ENCODE measurements around the gene IDH3G.
"Not testable (repeated sequence)": the region's sequence is repeated elsewhere in the genome, so short reads cannot be mapped to it uniquely, and the experiment has no call there.

Gene IDH3G

DNA sequence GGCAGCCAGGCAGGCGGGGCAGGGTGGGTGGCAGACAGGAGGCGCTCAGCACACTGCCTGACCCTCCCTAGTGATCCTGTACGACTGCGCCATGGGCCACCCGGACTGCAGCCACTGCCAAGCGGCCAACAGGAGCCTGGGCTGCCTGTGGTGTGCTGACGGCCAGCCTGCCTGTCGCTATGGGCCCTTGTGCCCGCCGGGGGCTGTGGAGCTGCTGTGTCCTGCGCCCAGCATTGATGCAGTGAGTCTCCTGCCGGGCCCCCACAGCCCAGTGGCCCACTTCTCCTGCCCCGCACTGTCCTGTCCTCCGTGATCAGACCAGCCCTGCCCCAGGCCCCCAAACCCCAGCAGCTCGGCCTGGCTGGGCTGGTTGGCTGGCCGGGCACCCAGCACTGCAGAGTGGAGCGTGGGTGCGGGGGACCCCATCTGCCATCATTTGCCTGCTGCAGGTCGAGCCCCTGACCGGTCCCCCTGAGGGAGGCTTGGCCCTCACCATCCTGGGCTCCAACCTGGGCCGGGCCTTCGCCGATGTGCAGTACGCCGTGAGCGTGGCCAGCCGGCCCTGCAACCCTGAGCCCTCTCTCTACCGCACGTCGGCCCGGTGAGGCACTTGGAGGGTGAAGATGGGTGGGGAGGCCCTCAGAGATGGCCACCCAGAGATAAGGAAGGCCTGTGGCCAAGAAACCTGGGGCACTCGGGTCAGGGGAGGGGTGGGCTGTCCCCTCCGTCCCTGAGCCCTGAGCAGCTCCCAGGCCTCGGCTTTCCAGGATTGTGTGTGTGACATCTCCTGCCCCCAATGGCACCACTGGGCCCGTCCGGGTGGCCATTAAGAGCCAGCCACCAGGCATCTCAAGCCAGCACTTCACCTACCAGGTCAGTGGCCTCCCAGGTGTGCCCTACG is 22.5 kb downstream of the IDH3G start:
- no peak for DNase-seq

DNA sequence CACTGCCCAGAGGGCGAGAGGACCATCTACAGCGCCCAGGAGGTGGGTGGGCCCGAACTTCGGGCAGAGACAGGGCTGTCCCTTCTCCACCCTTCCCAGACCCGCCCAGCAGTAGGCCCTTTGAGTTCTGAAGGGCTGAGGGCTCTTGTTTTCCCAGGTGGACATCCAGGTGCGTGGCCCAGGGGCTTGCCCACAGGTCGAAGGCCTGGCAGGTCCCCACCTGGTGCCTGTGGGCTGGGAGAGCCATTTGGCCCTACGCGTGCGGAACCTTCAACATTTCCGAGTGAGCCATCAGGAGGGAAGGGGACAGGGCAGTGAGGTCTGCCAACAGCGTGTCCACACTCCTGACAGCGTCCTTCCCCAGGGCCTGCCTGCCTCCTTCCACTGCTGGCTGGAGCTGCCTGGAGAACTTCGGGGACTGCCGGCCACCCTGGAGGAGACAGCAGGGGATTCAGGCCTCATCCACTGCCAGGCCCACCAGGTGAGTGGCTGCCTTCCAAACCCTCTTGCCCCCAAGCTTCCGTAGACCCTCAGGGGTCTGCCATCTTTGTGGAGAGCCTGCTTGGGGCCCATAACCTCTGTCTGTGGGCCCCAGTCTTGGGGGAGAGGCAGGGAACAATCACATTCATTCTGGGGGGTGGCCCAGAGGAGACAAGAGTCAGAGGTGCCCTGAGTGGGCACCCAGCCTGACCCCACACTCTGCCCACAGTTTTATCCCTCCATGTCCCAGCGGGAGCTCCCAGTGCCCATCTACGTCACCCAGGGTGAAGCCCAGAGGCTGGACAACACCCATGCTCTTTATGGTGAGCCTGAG is 23.4 kb downstream of the IDH3G start:
- DNase-seq, result no peak

DNA sequence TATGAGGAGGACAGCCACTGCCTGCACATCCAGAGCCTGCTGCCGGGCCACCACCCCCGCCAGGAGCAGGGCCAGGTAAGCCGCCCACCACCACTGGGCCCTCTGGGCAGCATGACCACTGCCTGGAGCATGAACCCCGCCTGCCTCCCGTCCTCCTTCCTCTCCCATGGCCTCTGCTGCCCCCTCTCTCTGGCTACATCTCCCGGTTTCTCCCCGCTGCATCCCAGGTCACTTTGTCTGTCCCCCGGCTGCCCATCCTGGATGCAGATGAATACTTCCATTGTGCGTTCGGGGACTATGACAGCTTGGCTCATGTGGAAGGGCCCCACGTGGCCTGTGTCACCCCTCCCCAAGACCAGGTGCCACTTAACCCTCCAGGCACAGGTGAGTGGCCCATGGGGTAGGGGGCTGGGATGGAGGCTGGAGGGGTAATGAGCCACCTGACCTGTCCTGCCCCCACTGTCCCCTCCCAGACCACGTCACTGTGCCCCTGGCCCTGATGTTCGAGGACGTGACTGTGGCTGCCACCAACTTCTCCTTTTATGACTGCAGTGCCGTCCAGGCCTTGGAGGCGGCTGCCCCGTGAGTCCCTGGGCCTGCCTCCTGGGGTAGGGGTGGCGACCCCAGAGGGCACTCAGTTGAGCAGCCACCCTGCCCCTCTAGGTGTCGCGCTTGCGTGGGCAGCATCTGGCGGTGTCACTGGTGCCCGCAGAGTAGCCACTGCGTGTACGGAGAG is 24.1 kb downstream of the IDH3G start:
- DNase-seq, result no peak

DNA sequence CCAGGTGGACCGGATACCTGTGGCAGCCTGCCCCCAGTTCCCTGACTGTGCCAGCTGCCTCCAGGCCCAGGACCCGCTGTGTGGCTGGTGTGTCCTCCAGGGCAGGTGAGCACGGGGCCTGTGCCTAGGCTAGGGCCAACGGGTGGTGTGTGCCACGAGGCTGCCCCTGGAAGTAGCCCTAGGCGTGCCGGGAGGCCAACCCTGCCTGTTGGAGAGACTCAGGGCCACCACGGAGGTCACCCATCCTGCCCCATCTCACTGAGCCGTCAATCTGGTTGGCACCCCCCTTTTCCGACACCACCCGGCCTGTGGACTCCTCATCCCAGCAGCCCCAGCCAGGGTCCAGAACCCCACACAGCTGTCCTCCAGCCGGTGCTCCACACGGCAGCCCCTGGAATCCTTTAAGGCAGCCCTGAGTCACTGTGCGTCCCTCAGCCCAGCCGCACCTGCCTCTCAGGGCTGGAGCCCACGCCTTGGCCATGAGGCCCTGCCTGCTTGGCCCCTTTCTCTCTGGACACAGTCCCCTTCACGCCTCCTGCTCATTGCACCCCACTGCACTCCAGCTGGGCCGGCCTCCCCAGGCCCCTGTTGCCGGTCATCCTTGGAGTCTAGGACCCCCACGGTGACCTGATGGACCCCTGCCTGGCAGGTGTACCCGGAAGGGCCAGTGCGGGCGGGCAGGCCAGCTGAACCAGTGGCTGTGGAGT is 24.9 kb downstream of the IDH3G start:
- no peak for DNase-seq

DNA sequence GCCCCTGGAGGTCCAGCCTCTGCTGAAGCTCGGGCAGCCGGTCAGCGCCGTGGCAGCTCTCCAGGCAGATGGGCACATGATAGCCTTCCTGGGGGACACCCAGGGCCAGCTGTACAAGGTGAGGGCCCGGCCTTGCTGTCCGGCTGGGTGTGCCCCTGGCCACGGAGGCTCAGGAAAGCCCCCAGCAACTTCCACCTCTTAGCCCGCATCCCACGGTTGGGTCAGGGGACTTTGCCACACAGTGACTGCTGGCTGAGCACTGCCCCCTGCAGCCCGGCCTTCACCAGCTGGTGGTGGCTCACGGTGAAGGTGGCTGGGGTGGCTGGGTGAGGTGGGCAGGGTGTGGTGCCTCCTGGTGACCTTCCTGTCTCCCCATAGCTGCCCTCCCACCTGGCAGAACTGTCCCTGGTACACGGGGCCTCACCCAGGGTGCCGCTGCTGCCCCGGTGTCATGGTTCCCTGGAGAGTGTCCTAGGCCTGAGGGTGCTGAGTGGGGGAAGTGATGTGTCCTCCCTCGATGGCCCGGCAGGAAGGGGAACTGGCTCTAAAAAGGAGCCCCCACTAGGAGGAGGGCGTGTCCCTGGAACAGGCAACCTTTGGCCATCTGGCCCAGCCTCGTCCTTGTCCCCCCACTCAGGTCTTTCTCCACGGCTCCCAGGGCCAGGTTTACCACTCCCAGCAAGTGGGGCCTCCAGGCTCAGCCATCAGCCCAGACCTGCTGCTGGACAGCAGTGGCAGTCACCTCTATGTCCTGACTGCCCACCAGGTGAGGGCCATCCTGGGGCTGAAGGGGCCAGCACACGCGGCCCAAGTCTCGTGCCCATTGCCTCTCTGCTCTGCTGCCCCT is 25.6 kb downstream of the IDH3G start:
- no peak for DNase-seq

DNA sequence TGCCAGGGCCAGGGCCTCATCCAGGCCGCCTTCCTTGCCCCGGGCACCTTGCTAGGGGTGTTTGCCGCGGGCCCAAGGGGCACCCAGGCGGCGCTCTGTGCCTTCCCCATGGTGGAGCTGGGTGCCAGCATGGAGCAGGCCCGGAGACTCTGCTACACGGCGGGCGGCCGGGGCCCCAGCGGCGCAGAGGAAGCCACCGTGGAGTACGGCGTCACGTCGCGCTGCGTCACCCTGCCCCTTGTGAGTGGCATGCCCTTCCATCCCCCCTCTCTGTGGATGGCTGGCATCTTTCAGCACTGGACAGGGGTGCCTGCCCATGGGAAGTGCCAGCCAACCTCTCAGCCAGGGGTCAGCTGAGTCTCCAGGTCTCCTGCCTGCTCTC is 26.5 kb downstream of the IDH3G start:
- no peak for DNase-seq

DNA sequence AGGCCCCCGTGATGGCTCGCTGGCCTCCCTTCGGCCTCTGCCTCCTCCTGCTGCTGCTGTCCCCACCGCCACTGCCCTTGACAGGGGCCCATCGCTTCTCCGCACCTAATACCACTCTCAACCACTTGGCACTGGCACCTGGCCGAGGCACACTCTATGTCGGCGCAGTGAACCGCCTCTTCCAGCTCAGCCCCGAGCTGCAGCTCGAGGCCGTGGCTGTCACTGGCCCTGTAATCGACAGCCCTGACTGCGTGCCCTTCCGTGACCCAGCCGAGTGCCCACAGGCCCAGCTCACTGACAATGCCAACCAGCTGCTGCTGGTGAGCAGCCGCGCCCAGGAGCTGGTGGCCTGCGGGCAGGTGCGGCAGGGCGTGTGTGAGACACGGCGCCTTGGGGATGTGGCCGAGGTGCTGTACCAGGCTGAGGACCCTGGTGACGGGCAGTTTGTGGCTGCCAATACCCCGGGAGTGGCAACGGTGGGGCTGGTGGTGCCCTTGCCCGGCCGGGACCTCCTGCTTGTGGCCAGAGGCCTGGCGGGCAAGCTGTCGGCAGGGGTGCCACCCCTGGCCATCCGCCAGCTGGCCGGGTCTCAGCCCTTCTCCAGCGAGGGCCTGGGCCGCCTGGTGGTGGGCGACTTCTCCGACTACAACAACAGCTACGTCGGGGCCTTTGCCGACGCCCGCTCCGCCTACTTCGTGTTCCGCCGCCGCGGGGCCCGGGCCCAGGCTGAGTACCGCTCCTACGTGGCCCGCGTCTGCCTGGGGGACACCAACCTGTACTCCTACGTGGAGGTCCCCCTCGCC is 27.1 kb downstream of the IDH3G start:
- no peak for DNase-seq

DNA sequence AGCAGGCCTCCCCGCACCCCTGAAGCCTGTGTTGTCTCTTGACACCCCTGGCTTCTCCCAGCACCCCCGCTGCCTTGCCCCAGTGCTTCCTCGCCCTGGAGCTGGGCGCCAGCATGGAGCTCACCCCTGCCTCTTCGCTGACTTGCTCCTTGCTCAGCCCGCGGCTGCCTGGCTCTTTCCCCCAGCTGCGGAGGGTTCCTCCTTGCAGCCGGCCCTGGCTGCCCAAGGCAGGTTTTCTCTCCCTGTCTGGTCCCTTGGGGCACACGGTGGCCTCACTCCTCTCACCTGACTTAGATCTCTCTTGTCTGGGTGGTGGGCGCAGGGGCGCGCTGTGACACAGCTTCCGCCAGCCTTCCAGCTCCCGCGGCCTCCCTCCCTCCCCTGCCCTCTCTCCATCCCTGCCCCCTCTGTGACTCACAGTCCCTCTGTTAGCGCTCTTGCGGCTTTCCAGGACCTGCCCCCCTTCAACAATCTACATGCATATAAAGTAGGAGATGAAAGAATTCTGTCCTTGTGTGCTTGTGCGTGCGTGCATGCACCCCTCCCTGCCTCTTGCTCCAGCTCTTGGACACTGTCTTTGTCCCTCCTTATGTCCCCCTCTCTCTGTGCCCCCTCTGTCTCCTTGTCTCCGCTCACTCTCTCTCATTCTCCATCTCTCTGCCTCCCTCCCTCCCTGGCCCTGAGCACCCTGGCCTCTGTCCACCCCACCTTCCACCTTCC is 27.9 kb downstream of the IDH3G start:
- peak in 1 of 2 experiments; percentile 51 for DNase-seq

DNA sequence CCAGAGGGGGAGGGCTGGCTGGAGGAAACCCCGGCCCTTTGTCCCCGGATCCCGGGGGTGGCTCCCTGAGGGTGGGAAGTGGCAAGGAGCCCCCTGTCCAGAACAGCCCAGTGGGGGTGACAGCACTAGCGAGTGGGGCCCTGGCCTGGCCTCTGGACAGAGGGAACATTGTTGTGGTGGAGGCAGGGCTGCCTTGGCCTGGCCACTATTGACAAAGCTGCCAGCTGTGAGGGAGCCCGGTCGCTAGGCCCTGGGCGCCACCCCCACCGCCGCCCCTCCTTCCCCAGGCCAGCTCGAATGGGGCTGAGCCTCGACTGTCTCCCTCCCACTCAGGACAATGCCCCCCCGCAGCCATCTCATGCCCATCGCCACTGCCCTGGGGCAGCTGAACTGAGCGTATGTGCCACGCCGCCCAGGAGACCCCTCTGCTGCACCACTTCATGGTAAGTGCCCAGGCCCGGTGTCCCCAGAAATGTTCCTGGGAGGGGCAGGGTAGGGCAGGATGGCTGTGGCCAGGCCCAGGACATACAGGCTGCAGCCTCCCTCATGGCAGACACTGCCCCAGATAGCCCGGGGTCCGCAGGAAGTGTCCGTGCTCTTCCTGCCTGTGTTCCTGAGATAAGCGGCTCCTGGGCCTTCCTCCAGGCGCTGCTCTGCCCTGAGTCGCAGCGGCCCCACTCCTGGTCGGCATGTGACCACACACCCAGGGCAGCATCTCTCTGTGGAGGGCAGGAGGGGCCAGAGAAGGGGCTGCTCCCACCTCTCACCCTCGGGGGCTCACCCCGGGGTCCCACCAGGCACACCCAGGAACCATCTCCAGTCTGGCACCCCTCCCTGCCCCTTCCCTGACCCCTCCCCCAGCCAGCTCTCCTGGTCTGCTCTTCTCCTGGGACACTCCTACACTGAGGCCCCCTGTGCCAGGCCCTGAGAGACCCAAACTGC is 28.8 kb downstream of the IDH3G start:
- DNase-seq, result no peak

DNA sequence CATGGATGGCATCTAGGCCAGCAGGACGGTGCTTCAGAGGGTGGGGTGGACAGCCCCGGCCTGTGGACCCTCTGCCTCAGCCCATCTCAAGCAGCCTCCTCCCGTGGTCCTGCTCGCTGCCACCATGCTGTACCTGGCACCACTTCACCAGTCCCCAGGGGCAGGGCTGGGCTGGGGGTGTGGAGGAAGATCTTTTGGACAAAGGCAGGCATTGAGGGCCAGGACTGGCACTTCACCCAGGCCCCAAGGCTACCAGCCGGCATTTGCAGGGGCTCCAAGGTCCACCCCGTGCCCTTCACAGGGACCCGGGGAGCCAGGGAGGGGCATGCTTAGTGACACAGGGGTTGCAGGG is 29.4 kb downstream of the IDH3G start:
- no peak for DNase-seq

DNA sequence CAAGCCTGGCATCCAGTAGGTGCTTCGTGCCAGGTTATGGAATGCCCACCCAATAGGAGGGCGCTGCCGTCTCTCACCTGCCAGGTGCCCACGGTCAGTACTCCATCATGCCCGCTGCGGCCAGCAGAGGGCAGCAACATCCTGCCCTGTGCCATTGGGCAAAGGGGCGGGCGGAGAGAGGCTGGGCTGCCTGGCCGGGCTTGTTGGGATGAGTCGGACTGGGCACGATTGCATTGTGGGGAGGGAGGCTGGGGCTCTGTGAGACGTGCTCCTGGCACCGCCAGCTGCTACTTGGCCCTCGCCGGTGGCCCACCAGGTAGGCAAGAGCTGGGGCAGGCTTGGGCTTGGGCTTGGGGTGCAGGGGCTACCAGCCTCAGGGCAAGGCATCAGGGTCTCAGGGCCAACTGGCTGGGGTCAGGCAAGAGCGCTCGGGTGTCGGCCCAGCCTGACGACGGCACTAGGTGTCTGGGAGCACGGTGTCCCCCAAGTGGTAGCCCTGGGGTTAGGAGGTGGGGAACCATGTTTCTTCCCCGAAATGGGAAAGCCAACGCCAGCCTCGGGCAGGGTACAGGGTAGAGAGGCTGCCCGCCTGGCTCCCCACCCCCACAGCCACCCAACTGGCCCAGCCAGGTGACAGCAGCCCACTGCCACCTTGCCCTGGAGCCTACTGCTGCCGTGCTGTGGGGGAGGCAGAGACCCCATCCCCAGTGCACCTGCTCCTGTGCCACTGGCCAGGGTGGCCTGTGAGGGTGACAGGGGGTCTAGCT is 30.0 kb downstream of the IDH3G start, which contains the start of gene PLXNB3:
Gene PLXNB3, plus strand, starts transcription at position 261 of the 767 bp plus-strand sequence. CDS start 1,287 bp downstream, outside the sequence.
- peak; percentile 66 to 70 for DNase-seq

DNA sequence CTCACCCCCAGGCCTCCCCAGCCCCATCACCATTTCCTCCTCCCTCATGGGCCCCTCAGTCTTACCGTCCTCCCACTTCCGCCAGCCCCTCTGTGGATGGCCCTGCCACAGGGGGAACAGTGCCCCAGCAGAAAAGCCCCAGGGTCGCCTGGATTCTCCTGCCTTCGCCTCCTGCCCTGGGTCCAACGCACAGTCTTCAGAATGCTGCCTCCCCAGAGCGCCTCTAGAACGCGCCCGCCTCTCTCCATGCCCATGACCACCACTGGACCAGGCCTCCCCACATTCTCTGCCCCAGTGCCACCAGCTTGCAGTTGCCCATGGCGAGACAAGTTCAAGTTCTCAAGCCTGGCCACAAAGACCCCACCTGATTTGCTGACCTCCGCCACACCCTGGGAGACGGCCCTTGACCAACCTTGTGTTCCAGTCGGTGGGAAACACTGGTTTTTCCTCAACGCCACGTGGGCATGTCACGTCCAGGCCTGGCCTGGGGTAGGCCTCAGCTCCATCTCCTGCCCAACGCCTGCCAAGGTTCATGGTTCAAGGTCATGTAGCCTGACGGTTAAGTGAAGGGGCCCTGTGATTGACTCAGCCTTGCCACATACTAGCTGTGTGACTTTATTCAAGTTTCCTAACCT is 30.8 kb downstream of the IDH3G start:
- no peak for DNase-seq

DNA sequence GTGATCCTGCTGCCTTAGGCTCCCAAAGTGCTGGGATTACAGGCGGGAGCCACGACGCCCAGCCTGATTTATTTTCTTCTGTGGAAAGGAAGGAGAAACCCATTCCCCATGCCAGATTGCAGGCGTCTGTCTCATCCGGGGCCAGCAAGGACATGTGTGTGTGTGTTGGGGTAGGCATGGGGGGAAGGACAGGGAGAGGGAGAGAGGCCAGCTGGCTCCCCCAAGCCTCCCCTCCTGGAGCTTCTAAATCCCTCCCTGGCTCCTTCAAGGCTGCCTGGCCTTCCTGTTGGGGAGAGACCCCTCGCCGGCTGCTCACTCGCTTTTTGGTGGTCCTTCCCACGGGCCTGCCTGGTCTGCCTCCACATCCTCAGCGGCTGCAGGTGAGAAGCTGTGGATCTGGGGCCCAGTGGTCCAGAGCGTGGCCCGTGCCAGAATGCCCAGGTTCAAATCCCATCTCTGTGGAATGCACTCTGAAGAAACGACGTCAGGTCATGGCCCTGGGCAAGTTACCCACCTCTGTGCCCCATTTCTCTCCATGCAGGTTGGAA is 31.5 kb downstream of the IDH3G start:
- DNase-seq, result no peak

DNA sequence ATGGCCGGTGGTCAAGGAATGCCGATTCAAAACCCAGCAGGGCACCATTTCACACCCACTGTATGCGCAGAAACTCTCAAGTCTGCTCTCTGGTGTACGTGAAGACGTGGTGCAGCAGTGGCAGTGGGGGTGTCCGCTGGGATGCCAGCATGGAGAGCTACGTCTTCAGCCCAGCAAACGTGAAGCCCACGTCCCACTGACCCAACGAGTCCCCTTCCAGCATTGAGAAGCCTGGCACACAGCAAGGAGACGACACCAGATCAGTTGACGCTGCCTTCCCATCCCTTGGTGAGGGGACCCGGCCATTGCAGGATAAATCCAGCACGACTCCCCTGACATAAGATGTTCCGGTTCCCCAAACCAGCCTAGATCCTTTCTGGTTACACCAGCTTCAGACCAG is 32.3 kb downstream of the IDH3G start:
- no peak for DNase-seq

DNA sequence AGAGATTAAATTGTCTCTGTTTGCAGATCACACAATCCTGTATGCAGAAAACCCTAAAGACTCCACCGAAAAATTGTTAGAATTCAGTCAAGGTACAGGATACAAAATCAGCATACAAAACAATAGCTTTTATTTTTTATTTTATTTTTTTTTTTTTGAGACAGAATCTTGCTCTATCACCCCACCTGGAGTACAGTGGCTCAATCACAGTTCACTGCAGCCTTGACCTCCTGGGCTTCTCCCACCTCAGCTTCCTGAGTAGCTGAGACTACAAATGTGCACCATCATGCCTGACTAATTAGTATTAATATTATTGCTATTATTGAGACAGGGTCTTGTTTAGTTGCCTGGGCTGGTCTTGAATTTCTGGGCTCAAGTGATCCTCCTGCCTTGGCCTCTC is 39.0 kb downstream of the IDH3G start:
- DNase-seq, result no peak

DNA sequence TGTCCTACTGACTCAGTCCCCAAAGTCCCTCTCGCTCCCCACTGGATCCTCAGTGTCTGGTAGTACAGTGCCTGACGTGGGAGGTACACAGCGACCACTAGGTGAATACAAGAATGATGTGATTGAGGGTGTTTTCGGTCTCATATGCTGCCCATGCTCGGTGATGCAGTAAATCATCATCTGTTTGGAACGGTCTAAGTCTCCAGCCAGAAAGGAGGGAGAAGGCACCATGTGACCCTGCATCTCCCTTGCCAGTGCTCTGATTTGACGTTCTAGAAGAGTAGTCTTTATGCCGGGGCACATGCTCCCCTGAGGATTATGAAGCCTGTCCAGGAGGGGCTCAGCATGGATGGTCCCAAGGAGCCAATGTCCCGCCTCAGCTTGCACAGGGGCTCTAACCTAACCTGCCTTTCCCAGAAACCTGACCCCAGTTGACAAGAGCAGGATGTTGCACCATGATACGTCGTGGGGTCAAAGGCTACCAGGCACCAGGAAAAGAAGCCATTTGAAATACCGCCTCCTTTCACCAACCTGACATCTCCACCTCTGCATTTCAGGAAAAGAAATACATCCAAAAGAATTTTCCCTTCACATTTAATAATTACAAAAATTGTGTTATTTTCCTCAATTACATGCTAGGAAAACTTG is 43.9 kb downstream of the IDH3G start:
- DNase-seq, result no peak

DNA sequence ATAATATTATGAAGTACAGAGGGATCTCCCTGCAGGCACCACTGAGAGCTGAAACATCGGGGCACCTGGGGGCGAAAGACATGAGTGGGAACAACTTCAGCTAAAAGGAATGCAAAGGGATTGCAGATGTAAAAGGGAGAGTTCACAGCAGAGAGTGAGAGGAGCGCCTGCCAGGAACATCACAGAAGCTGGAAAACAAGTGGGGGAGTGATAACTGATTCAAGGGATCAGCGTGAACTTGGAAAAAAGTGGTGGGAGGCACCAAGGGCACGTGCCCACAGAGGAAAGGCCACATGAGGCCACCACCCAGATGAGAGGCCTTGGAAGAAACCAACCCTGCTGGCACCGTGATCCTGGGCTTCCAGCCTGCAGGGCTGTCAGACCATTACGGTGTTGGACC is 45.2 kb downstream of the IDH3G start:
- not testable (repeated sequence) for DNase-seq
